ENCODE data around the gene SLC16A5.
A peak's percentile ranks its signal among the peaks of the same experiment; 100 is the strongest.

The SLC16A5 gene

DNA sequence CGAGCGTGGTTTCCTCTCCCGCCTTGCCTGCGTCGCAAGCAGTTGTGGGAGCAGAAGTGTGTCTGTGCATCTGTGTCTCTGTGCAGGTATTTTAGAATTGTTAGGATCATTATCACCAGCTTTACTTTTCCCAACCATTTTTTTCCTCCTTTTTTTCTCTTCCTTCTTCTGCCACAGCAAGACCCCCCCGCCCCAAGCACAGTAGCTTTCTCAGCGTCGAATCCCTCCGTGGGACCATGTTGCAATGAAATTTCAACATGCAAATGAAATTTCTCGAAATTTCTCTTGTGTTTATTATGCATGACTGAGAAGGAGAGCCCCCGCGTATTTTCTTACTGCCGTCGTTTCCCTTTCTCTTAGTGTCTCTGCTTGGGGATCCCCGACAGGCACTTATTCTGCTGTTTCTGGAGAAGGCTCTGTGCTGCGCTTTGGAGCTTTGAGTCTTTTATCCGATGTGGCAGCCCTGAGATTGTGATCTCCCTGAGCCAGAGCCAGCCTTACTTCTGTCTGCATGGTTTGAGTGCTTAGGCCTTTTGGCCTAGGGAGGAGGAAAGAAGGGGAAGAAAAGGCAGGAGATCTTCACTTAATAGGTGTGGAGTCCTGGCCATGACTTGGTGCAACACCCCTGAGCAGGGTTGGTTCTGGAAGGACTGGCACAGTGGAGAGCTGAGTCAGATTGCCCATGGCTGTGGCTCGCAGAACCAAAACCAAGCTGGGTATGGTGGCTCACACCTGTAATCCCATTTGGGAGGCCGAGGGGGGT, 27.0 kb downstream of the SLC16A5 start:
- Histone ChIP-seq H3K36me3 (ENCODE audit: control insufficient read depth, insufficient read depth, low read length) (peaks cover 8% of the 10 kb centered on the region), H3K27me3 (replicated peaks; ENCODE audit: control insufficient read depth, insufficient read depth, low read length) (no peaks in the 10 kb centered on the region), H3K4me3 (replicated peaks; ENCODE audit: low read depth, low read length) (peak overlapping the region; percentile 57)
- no peak for DNase-seq (ENCODE audit: extremely low read depth, insufficient read length)
- TF ChIP-seq, protein P1, sequence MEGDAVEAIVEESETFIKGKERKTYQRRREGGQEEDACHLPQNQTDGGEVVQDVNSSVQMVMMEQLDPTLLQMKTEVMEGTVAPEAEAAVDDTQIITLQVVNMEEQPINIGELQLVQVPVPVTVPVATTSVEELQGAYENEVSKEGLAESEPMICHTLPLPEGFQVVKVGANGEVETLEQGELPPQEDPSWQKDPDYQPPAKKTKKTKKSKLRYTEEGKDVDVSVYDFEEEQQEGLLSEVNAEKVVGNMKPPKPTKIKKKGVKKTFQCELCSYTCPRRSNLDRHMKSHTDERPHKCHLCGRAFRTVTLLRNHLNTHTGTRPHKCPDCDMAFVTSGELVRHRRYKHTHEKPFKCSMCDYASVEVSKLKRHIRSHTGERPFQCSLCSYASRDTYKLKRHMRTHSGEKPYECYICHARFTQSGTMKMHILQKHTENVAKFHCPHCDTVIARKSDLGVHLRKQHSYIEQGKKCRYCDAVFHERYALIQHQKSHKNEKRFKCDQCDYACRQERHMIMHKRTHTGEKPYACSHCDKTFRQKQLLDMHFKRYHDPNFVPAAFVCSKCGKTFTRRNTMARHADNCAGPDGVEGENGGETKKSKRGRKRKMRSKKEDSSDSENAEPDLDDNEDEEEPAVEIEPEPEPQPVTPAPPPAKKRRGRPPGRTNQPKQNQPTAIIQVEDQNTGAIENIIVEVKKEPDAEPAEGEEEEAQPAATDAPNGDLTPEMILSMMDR (IDR thresholded peaks at IDR 0.05; ENCODE audit: insufficient read depth, low read length, poor library complexity, severe bottlenecking) = no peak

DNA sequence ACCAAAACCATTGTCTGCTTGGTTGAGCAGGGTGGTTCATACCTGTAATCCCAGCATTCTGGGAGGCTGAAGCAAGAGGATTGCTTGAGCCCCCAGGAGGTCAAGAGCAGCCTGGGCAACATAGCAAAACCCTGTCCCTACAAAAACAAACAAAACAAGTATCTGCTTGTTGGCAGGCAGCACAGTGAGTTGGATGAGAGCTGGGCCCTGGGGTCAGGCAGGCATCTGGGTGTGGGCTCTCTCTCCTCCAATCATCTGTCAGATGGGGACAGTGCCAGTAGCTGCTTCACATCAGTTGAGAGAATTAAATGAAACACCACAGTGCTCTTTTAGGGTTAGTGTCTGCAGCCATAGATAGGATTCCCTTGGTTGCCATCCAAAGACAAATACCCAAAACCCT, 27.8 kb downstream of the SLC16A5 start:
- no peak for DNase-seq (ENCODE audit: extremely low read depth, insufficient read length)
- Histone ChIP-seq H3K4me3 (replicated peaks; ENCODE audit: low read depth, low read length) (no peak overlapping the region), H3K27me3 (replicated peaks; ENCODE audit: control insufficient read depth, insufficient read depth, low read length) (no peaks in the 10 kb centered on the region), H3K36me3 (ENCODE audit: control insufficient read depth, insufficient read depth, low read length) (peaks cover 8% of the 10 kb centered on the region)
- TF ChIP-seq, protein P1 (IDR thresholded peaks at IDR 0.05; ENCODE audit: insufficient read depth, low read length, poor library complexity, severe bottlenecking) = no peak

DNA sequence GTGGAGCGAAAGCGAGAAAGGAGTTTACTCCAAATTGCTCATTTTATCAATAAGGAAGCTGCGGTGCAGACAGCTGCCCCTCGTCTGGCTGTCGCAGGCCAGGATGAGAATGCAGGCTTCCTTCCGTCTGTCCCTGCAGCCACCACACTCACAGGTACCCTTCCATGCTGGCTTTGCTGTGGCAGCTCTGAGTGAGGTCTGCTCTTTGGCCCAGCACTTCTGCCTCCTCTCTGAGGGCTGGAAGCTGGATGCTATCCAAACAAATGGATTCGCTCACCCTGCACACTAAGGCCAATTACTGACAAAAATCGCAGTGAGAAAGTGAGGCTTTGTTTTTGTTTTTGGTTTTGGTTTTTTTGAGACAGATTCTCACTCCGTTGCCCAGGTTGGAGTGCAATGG, 29.0 kb downstream of the SLC16A5 start:
- peaks cover 10% of the 10 kb centered on the region for H3K36me3 ChIP-seq (ENCODE audit: control insufficient read depth, insufficient read depth, low read length)
- TF ChIP-seq, protein P1 (IDR thresholded peaks at IDR 0.05; ENCODE audit: insufficient read depth, low read length, poor library complexity, severe bottlenecking) = no peak
- no peak for DNase-seq (ENCODE audit: extremely low read depth, insufficient read length)
- H3K4me3 ChIP-seq (replicated peaks; ENCODE audit: low read depth, low read length) = no peak overlapping the region
- no peaks in the 10 kb centered on the region for H3K27me3 ChIP-seq (replicated peaks; ENCODE audit: control insufficient read depth, insufficient read depth, low read length)

DNA sequence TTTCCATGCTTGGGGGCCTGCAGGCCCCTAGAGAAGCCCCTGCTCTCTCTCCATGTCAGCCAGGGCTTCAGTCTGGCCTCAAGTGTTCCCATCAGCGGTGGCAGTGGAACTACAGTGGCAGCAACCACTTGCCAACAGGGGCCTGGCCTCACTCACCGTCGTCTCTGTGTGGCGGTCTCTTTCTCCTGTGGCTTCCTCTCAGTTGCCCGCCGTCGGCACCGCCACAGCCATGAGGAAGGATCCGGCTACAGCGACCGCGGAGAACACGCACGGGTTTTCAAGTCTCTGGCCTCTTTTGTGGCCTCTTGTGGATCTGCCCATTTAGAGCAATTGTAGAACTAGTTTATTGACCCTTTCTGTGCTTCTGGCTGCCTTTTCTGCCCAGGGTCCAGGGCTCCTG, 30.6 kb downstream of the SLC16A5 start:
- Histone ChIP-seq H3K36me3 (ENCODE audit: control insufficient read depth, insufficient read depth, low read length) (peaks cover 10% of the 10 kb centered on the region), H3K4me3 (replicated peaks; ENCODE audit: low read depth, low read length) (no peak overlapping the region), H3K27me3 (replicated peaks; ENCODE audit: control insufficient read depth, insufficient read depth, low read length) (no peaks in the 10 kb centered on the region)
- no peak for DNase-seq (ENCODE audit: extremely low read depth, insufficient read length)
- TF ChIP-seq, protein P1 (IDR thresholded peaks at IDR 0.05; ENCODE audit: insufficient read depth, low read length, poor library complexity, severe bottlenecking) = no peak

DNA sequence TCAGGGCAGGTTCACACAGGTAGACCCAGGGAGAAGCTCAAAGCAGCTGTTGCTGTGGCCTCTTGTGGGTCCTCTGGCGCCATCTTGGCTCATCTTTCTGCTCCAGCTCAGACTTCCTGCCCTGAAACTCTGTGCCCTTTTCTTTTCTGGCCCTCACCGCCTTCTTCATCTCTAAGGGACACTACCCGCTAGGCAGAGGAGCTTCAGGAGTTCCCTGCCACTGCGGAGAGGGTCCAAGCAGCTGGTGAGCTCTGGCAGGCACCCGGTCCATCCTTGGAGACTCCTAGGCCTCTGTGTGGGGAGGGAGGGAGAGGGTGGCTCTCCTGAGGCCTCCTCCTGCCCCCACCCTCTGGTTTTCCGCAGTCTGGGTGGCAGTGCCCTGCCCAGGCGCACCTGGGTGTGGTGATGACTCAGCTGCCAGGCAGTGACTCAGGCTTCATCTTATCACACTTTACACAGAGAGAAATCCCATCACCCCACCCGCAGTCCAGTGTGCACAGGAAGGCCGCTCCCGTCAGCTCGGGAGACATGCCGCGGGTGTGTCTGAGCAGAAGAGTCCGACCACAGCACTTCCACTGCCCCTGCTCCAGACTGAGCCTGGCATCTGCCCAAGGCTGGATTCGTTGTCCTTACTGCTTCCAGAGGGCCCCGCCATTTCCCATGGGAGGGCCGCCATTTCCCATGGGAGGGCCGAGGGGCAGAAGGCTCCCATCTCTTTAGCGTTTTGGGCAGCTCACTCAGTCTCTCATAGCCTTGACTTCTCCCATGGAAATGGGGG, 36.5 kb downstream of the SLC16A5 start:
- no peak for DNase-seq (ENCODE audit: extremely low read depth, insufficient read length)
- TF ChIP-seq, protein P1 (IDR thresholded peaks at IDR 0.05; ENCODE audit: insufficient read depth, low read length, poor library complexity, severe bottlenecking) = no peak
- no peak overlapping the region for H3K4me3 ChIP-seq (replicated peaks; ENCODE audit: low read depth, low read length)

More for the DNA sequence above, 36.5 kb downstream of the SLC16A5 start:
- no peaks in the 10 kb centered on the region for H3K27me3 ChIP-seq (replicated peaks; ENCODE audit: control insufficient read depth, insufficient read depth, low read length)
- H3K36me3 ChIP-seq (ENCODE audit: control insufficient read depth, insufficient read depth, low read length) = peaks cover 8% of the 10 kb centered on the region
